ENCODE results near the gene ARHGEF33.

GRCh38 chr2:38863061-38863695, 26.5 kb upstream of the ARHGEF33 start:
- no peak for TF ChIP-seq GATA2 (IDR thresholded peaks at IDR 0.05; ENCODE audit: low read depth, low read length)
- no peak for TF ChIP-seq GATA3 (IDR thresholded peaks at IDR 0.05; ENCODE audit: low read depth, low read length)
